Activated CD8-positive, alpha-beta memory T cell treated with anti-CD3 and anti-CD28 coated beads, Interleukin-2, amount 50 U/mL, for 1 hour (primary cell): Measurements from ENCODE around the gene PITRM1.
"Not testable (repeated sequence)": the region's sequence is repeated elsewhere in the genome, so short reads cannot be mapped to it uniquely, and the experiment has no call there.

Source experiments
- DNase-seq: peaks from one replicate; pipeline ENCODE4 v3.0.0-alpha.2; 2020; ENCODE audit errors: extremely low read depth

Gene PITRM1

DNA sequence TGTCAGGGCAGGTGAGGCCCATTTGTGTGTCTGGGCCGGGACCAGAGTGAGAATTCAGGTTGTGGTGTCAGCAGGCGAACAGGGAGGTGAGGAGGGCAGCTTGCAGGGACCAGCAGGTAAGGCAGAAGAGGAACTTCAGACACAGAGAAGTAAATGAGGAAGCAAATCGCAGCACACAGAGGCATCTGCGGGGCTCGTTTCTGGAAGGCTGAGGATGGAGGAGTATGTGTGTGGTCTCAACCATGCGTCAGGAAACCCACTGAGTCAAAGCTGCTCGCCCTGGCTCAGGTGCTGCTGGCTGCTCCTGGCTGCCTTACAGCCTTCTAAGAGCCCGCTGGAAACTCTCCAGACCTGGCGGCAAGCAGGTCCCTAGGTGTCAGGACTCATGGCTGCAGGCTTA, 26.9 kb upstream of the PITRM1 start:
- DNase-seq = no peak

DNA sequence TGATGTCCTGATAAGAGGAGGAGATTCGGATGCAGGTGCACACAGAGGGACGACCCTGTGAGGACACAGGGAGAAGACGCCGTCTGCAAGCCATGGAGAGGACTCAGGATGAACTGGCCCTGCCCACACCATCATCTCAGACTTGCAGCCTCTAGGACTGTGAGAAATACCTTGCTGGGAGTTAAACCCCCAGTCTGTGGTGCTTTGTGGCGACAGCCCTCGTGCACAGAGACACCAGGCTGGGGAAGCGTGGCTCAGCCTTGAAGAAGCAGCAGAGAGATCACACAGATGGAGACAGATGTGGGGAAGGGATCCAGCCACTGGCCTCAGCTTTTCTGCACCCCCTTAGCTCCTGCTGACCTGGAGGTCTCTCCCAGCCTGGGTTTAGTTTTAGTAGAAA, 26.3 kb upstream of the PITRM1 start:
- no peak for DNase-seq

DNA sequence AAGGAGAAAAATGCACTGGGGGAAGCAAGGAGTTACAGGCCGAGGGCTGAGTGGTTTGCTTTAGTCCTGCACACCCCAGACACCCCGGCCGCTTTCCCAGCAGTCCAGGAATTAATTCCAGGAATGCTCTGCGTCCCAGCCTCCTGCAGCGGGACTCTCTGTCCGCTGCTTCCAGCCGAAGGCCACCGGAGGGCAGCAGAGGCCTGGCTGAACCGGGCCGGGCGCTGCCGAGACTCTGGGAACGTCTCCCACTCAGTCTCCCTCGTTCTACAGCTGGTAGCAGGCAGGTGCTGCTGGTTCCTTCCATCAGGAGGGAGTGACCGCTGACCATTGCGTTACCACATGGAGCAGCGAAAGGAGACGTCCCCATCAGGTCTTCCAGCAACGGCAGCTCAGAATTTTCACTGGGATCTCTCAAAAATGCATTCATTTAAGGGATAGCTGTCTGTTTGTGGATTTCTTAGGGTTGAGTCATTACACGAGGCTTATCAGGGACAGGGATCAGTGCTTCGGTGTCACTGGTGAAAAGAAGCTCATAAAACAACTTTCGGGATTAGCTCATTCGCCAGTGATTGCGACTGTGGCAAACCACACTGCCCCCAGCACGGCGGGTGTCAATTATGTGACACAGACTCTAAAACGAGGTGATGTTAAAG, 24.9 kb upstream of the PITRM1 start:
- no peak for DNase-seq

DNA sequence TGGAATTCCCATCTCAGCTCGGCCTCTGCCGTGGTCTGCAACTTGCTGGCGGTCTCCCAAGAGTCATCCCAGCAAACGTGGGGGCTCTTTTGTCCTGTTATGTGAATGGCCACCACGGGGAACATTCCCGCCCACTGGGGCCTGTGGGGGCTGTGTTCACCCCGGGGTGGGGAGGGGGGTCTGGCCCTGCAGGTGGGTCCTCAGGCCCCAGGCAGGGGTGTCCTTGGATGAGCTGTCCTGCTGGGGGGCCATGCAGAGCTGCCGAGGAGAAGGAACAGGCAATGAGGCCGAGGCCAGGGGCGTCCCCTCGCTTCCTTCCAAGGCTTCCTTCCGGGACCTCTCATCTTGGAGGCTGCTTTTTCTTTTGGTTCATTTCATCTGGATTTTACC, 24.4 kb upstream of the PITRM1 start:
- no peak for DNase-seq

DNA sequence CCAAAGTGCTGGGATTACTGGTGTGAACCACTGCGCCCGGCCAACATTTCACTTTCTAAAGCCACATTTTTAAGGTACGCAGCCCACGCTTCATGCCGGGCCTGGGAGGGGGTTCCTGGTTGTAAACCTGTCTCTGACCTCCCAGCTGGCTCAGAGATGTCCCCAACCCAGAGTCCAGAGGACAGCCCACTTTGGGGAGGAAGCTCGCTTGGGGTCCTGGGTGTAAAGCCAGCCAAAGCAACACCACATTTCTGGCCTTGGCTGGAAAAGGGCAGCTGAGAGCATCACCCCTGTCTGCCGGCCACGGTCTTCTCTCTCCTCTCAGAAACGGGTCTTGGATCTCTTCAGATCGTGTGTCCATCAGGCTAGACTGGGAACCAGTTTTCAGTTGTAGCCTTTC, 23.9 kb upstream of the PITRM1 start:
- no peak for DNase-seq

- DNase-seq = no peak
These were observed 23.1 kb upstream of the PITRM1 start for GRCh38 chr10:3195726-3196125.

GRCh38 chr10:3195286-3195685, 22.7 kb upstream of the PITRM1 start:
- no peak for DNase-seq

DNA sequence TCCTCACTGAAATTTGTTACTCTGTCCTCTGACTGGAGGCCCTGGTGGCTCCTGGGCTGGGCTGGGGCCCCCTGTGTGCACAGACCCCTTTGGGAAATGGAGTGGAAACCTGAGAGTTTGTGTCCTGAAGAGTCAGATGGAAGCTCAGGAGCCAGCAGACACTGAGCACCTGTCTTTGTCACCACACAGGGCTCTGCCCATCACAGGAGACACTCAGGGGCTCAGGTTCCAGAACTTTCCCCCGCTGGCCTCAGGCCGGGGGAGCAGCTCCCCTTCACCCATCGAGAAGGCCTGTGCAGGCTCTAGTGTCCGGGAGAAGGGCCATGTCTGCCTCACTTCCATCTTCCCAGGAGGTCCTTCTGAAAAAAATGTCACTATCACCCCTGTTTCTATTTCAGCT, 22.3 kb upstream of the PITRM1 start:
- no peak for DNase-seq

- no peak for DNase-seq
These were observed 21.2 kb upstream of the PITRM1 start for GRCh38 chr10:3193751-3194150.

DNA sequence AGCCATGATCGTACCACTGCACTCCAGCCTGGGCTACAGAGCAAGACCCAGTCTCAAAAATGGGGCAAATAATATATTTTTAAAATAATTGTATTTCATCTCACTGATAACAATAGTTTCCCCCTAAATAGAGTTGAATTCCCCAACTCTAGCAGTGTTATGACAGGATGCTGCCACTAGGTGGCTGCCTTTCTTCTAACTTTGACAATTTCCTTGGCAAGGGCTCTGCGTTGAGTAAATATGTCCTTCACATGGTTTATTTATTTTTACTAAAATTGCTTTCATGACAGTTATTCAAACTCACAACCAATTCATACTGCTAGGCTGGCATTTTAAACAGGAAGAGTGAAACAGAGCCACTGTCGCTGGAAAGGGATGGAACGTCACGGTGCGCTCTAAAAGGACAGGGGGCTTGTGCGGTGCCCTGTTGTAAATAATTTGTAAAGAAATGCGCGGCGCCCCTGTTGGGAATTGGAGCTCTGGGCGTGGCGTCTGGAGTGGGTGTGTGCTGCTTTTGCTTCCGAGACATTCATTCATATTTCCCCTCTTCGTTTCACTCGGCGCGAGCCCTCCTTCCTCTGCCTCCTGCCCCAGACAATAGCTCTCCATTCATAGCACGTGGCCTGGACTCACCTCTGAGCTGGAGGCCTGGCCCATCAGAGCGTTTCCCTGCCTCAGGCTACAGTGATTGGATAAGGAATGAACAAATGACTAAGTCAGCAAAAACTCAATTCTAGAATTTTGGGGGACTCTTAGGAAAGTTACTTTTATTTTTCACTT, 20.5 kb upstream of the PITRM1 start:
- no peak for DNase-seq

- no peak for DNase-seq
These were observed 18.2 kb upstream of the PITRM1 start for GRCh38 chr10:3190817-3191216.

GRCh38 chr10:3187229-3187628, 14.6 kb upstream of the PITRM1 start:
- DNase-seq = not testable (repeated sequence)

DNA sequence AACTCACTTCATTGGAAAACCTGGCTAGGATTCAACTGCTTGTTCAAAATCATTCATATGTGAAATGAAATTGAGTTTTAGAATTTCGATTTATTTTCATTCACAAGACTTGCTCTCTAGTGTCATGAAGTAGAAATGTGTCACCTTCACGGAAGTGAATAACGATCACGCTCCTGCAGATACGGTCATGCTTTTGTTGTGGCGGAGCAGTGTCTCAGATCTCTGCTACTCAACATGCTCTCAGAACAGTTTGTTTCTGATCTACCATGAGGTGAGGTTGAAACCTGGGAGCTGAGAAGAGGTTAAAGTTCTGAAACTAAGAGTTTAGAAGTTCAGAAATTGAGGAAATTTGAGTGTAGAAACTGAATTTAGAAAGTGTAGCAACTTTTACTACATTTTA, 13.8 kb upstream of the PITRM1 start:
- DNase-seq = no peak

DNA sequence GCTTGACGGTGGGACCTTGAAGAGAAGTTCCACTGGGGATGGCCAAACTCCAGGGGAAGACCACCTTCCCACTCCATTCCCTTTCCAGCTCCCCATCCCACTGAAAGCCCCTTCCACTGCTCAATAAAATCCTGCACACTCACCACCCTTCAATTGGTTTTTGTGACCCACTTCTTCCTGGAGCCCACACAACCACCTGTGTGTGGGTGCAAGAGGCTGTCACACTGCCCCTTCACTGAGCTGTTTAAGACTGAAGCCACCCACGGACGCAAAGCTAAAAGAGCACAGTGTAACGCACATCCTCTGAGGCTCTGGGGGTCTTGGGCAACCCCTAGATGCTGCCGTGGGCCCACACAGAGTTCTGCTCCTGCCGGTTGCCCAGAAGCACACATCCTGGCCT, 12.8 kb upstream of the PITRM1 start:
- no peak for DNase-seq

DNA sequence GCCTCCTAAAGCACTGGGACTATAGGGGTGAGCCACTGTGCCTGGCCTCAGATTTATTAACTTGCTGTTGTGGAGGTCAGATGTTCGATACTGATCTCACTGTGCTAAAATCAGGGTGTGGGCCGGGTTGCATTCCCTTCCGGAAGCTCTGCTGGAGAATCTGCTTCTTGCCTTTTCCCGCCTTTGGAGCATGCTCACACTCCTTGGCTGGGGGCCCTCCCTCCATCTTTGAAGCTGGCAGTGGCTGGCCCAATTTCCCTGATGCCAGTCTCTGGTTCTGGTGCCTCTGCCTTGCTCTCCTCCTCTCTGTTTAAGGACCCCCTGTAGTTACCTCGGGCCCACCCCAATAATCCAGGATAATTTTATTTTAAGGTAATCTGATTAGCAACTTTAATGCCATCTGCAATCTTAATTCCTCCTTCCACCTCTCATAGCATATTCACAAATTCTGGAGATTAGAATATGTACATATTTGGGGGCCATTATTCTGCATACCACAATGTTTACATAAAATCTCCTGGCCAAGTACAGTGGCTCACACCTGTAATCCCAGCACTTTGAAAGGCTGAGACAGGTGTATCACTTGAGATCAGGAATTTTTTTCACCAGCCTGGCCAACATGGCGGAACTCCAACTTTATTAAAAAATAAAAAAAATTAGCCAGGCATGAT, 7.9 kb upstream of the PITRM1 start:
- DNase-seq = no peak

- no peak for DNase-seq
These were observed 6.6 kb upstream of the PITRM1 start for GRCh38 chr10:3179174-3179573.

DNA sequence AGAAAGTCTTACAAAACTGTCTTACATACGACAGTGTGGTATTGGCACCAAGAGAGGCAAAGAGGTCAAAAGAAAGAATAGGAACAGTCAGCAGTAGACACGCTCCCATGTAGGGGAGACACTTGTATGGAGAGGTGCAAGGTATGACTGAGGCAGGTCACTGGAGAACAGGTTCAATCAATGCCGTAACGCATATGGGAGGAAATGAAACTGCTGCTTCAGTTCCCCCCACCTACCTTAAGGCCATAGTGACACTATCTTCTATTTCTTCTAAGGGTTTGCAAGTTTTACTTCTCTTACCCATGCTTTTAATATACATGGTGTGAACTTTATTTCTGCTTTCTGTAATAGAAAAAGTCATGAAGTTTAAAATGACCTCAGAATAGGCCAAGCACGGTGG, 5.5 kb upstream of the PITRM1 start:
- DNase-seq = no peak

- DNase-seq = no peak
These were observed 743 bp upstream of the PITRM1 start for GRCh38 chr10:3173171-3173878.

GRCh38 chr10:3172081-3172445, 519 bp downstream of the PITRM1 start:
- DNase-seq = no peak

DNA sequence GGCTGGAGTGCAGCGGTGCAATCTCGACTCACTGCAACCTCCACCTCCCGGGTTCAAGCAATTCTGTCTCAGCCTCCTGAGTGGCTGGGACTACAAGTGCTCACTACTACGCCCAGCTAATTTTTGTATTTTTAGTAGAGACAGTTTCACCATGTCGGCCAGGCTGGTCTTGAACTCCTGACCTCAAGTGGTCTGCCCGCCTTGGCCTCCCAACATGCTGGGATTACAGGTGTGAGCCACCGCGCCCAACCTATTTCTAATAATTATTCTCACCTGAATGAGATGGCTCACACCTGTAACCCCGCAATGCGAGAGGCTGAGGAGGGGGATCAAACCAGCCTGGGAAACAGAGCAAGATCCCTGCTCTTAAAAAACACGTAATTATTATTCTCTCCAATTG, 1.1 kb downstream of the PITRM1 start:
- not testable (repeated sequence) for DNase-seq

DNA sequence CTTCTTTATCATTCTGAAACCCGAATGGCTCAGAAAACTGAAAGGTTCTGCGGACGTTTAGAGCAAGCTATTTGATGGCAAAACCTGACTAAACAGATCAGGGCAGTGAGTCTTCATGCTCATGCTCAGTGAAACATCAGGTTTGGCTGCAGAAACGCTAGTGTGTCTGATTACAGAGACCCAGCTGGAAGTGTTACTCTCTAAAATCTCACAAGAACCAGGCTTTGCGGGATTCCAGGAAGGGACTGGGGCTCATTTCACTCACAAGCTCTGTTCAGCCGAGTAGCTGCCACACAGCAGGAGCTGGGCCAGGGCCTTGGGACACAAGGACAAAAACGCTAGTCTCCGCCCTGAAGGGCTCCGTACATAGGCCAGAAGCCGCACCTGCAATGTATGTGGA, 2.9 kb downstream of the PITRM1 start:
- DNase-seq = no peak

DNA sequence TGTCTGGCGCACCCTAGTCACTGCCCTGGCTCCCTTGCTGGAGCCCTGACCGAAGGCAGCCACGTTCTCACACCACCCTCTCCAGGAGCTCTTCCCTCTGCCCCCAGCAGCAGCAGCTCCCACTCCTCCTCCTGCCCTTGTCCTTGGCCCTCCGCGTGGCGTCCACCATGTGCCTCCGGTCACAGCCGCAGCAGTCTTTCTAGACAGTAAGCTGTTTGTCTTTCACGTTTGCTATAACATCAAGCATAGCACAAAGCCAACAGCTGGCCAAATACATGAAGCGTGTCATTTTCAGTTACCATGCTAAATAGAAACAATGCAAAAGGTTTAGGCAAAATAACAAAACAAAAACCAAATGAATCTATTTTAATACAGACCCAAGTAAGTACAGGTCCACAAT, 3.3 kb downstream of the PITRM1 start:
- DNase-seq = no peak
